PFSK-1 (cell line): ENCODE data around the gene RAPGEF2.

Source experiments
- FOXP2 ChIP-seq: optimal IDR thresholded peaks from 2 replicates; pipeline ENCODE3; 2011; ENCODE audit warnings: borderline replicate concordance, control low read depth, inconsistent platforms; ENCODE audit not compliant: insufficient read depth; ENCODE audit errors: extremely low read length, extremely low read depth
- POLR2AphosphoS5 ChIP-seq: IDR thresholded peaks from 2 replicates; pipeline ENCODE4 v1.6.1; 2012; ENCODE audit warnings: low read depth, mild to moderate bottlenecking, control low read depth, low read length, moderate library complexity
- REST ChIP-seq, 2 experiments: IDR thresholded peaks; 2 replicates each; pipeline versions ENCODE4 v1.6.1 to v1.8.0; 2011 to 2012; ENCODE audit warnings: low read depth in 2 of 2, low read length in 2 of 2, control low read depth in 1 of 2, inconsistent platforms in 1 of 2, mild to moderate bottlenecking in 1 of 2, moderate library complexity in 1 of 2; ENCODE audit not compliant: insufficient read depth in 1 of 2
- SIN3A ChIP-seq: IDR thresholded peaks from 2 replicates; pipeline ENCODE4 v1.6.1; 2012; ENCODE audit warnings: mild to moderate bottlenecking, low read length, moderate library complexity, borderline replicate concordance; ENCODE audit not compliant: insufficient read depth
- TAF1 ChIP-seq: IDR thresholded peaks from 2 replicates; pipeline ENCODE4 v1.6.1; 2012; ENCODE audit warnings: low read length, control low read depth, borderline replicate concordance; ENCODE audit not compliant: insufficient read depth

Gene RAPGEF2

GRCh38 chr4:159290321-159291030, 187.6 kb downstream of the RAPGEF2 start:
- TF ChIP-seq POLR2AphosphoS5: no peak
- TF ChIP-seq TAF1: no peak
- no peak for TF ChIP-seq FOXP2
- no peak for TF ChIP-seq REST (IDR thresholded peaks at IDR 0.05; ENCODE audit: insufficient read depth in 1 of 2, low read depth in 2 of 2, low read length in 2 of 2)
- no peak for TF ChIP-seq SIN3A

GRCh38 chr4:159291176-159291575, 188.3 kb downstream of the RAPGEF2 start:
- TF ChIP-seq POLR2AphosphoS5 (no peak), REST (IDR thresholded peaks at IDR 0.05; ENCODE audit: insufficient read depth in 1 of 2, low read depth in 2 of 2, low read length in 2 of 2) (no peak), FOXP2 (no peak), SIN3A (no peak), TAF1 (no peak)

GRCh38 chr4:159292137-159292896, 189.4 kb downstream of the RAPGEF2 start:
- TF ChIP-seq SIN3A (no peak), TAF1 (no peak), REST (IDR thresholded peaks at IDR 0.05; ENCODE audit: insufficient read depth in 1 of 2, low read depth in 2 of 2, low read length in 2 of 2) (no peak), POLR2AphosphoS5 (no peak), FOXP2 (no peak)

GRCh38 chr4:159293811-159294515, 191.1 kb downstream of the RAPGEF2 start:
- TF ChIP-seq POLR2AphosphoS5: no peak
- no peak for TF ChIP-seq REST (IDR thresholded peaks at IDR 0.05; ENCODE audit: insufficient read depth in 1 of 2, low read depth in 2 of 2, low read length in 2 of 2)
- TF ChIP-seq SIN3A: no peak
- no peak for TF ChIP-seq TAF1
- TF ChIP-seq FOXP2: no peak
